Activated CD4-positive, CD25-positive, alpha-beta regulatory T cell treated with anti-CD3 and anti-CD28 coated beads, Interleukin-2, amount 50 U/mL, for 72 hours (primary cell): ENCODE measurements around the gene SLC9C2.
"Not testable (repeated sequence)": the region's sequence is repeated elsewhere in the genome, so short reads cannot be mapped to it uniquely, and the experiment has no call there.

Experiments
- DNase-seq: peaks from one replicate; pipeline ENCODE4 v3.0.0; 2021

The SLC9C2 gene

GRCh38 chr1:173523329-173523728, 79.5 kb downstream of the SLC9C2 start:
- DNase-seq: no peak

GRCh38 chr1:173520799-173521198, 82.1 kb downstream of the SLC9C2 start:
- DNase-seq: no peak

- DNase-seq: not testable (repeated sequence)
Measured at GRCh38 chr1:173514503-173514902, 88.4 kb downstream of the SLC9C2 start.

GRCh38 chr1:173509797-173510196, 93.1 kb downstream of the SLC9C2 start:
- no peak for DNase-seq

GRCh38 chr1:173508541-173508940, 94.3 kb downstream of the SLC9C2 start:
- no peak for DNase-seq

- no peak for DNase-seq
Measured at GRCh38 chr1:173507847-173508209, 95.0 kb downstream of the SLC9C2 start.

GRCh38 chr1:173507205-173507846, 95.5 kb downstream of the SLC9C2 start:
- no peak for DNase-seq

- DNase-seq: no peak
Measured at GRCh38 chr1:173506437-173506836, 96.4 kb downstream of the SLC9C2 start.

- no peak for DNase-seq
Measured at GRCh38 chr1:173505391-173505790, 97.5 kb downstream of the SLC9C2 start.

- DNase-seq: no peak
Measured at GRCh38 chr1:173504268-173504667, 98.6 kb downstream of the SLC9C2 start.

- no peak for DNase-seq
Measured at GRCh38 chr1:173503391-173503790, 99.5 kb downstream of the SLC9C2 start.

- no peak for DNase-seq
Measured at GRCh38 chr1:173502104-173502503, 100.8 kb downstream of the SLC9C2 start.

- DNase-seq: no peak
Measured at GRCh38 chr1:173499729-173500128, 103.1 kb downstream of the SLC9C2 start.

- DNase-seq: no peak
Measured at GRCh38 chr1:173496757-173497320, 106.0 kb downstream of the SLC9C2 start.

- DNase-seq: no peak
Measured at GRCh38 chr1:173495609-173496267, 107.1 kb downstream of the SLC9C2 start.

GRCh38 chr1:173493125-173493524, 109.7 kb downstream of the SLC9C2 start:
- not testable (repeated sequence) for DNase-seq

- DNase-seq: no peak
Measured at GRCh38 chr1:173491508-173491907, 111.4 kb downstream of the SLC9C2 start.

- DNase-seq: no peak
Measured at GRCh38 chr1:173489929-173490328, 112.9 kb downstream of the SLC9C2 start.

- no peak for DNase-seq
Measured at GRCh38 chr1:173489149-173489600, 113.7 kb downstream of the SLC9C2 start.

- no peak for DNase-seq
Measured at GRCh38 chr1:173488001-173488400, 114.9 kb downstream of the SLC9C2 start.

- DNase-seq: no peak
Measured at GRCh38 chr1:173485401-173485800, 117.5 kb downstream of the SLC9C2 start.

GRCh38 chr1:173484276-173484675, 118.6 kb downstream of the SLC9C2 start:
- no peak for DNase-seq

GRCh38 chr1:173482683-173483082, 120.2 kb downstream of the SLC9C2 start:
- DNase-seq: no peak

GRCh38 chr1:173481195-173481772, 121.6 kb downstream of the SLC9C2 start:
- DNase-seq: no peak
